K562 (cell line): ENCODE measurements around the gene METTL8.

Experiments
- BCLAF1 ChIP-seq, 2 experiments: fragments of 450-650 bp in 1 of 2; IDR thresholded peaks; 2 replicates each; pipeline ENCODE4 v1.6.1; 2011 to 2017; ENCODE audit warnings: low read depth in 2 of 2, antibody characterized with exemption in 1 of 2, borderline replicate concordance in 1 of 2, low read length in 1 of 2, mild to moderate bottlenecking in 1 of 2, mixed read lengths in 1 of 2; ENCODE audit not compliant: control insufficient read depth in 1 of 2
- CTCF ChIP-seq, 3 experiments: IDR thresholded peaks in 2 of 3; conservative IDR thresholded peaks in 1 of 3; 2 replicates each; pipeline ENCODE4 v1.5.1; 2011 to 2012; ENCODE audit warnings: low read length in 3 of 3, mild to moderate bottlenecking in 3 of 3, control low read depth in 2 of 3, improper control_type of control experiment in 1 of 3, inconsistent platforms in 1 of 3, low read depth in 1 of 3, mixed read lengths in 1 of 3, moderate library complexity in 1 of 3; ENCODE audit not compliant: insufficient read depth in 2 of 3
- DPF2 ChIP-seq: fragments of 450-650 bp; IDR thresholded peaks from 2 replicates; pipeline ENCODE4 v1.6.1; 2016
- FOXO4 ChIP-seq: fragments of 450-650 bp; formaldehyde crosslinking; IDR thresholded peaks from 2 replicates; pipeline ENCODE4 v1.4.0; 2020; ENCODE audit warnings: mild to moderate bottlenecking, moderate library complexity
- GATA2 ChIP-seq: sonication (generic); formaldehyde crosslinking; IDR thresholded peaks from 2 replicates; pipeline ENCODE4 v1.4.0; 2020; ENCODE audit warnings: mild to moderate bottlenecking, missing genetic modification reagents
- MAX ChIP-seq: sonication (generic); formaldehyde crosslinking; IDR thresholded peaks from 2 replicates; pipeline ENCODE4 v1.9.0; 2022; ENCODE audit warnings: mild to moderate bottlenecking, missing genetic modification reagents
- MXI1 ChIP-seq: IDR thresholded peaks from 2 replicates; pipeline ENCODE4 v1.6.1; 2011; ENCODE audit warnings: low read depth, mild to moderate bottlenecking, improper control_type of control experiment, low read length
- REST ChIP-seq, 2 experiments: fragments of 450-650 bp; formaldehyde crosslinking in 1 of 2; IDR thresholded peaks; 2 replicates each; pipeline versions ENCODE4 v1.4.0 to v1.6.1; 2014 to 2020; ENCODE audit warnings: mild to moderate bottlenecking in 2 of 2, borderline replicate concordance in 1 of 2, low read depth in 1 of 2
- SIN3B ChIP-seq: fragments of 450-650 bp; IDR thresholded peaks from 2 replicates; pipeline ENCODE4 v1.6.1; 2017; ENCODE audit warnings: low read depth, mild to moderate bottlenecking, moderate library complexity
- SRSF9 ChIP-seq: fragments of 200-400 bp; formaldehyde crosslinking; IDR thresholded peaks from 2 replicates; pipeline ENCODE4 v1.6.1; 2017; ENCODE audit warnings: low read depth, low read length, borderline replicate concordance
- USF2 ChIP-seq: sonication (generic); formaldehyde crosslinking; IDR thresholded peaks from 2 replicates; pipeline ENCODE4 v1.5.0; 2020; ENCODE audit warnings: missing genetic modification reagents
- ZNF143 ChIP-seq: sonication (generic); formaldehyde crosslinking; IDR thresholded peaks from 2 replicates; pipeline ENCODE4 v1.9.0; 2022; ENCODE audit warnings: mild to moderate bottlenecking, missing genetic modification reagents
- ZNF512 ChIP-seq: IDR thresholded peaks from 2 replicates; pipeline ENCODE4 v1.6.1; 2016; ENCODE audit warnings: missing genetic modification characterization, missing compliant biosample characterization
- ZNF561 ChIP-seq: fragments of 450-650 bp; formaldehyde crosslinking; conservative IDR thresholded peaks from 2 replicates; pipeline ENCODE4 v1.4.0; 2020; ENCODE audit warnings: mild to moderate bottlenecking, moderate library complexity

GRCh38 chr2:171399292-171399691 is 34.5 kb downstream of the METTL8 start:
- TF ChIP-seq MXI1 (no peak), ZNF561 (CRISPR knock-in tag) (no peak), CTCF (IDR thresholded peaks at IDR 0.05 in 2 of 3, conservative IDR thresholded peaks at IDR 0.05 in 1 of 3; ENCODE audit: insufficient read depth in 2 of 3, low read depth in 1 of 3, low read length in 3 of 3) (no peak), GATA2 (CRISPR knock-in tag) (no peak), REST (IDR thresholded peaks at IDR 0.05; ENCODE audit: borderline replicate concordance) (no peak), REST (CRISPR knock-in tag; IDR thresholded peaks at IDR 0.05; ENCODE audit: low read depth) (no peak), SRSF9 (no peak), USF2 (CRISPR knock-in tag) (no peak), MAX (no peak), FOXO4 (CRISPR knock-in tag) (no peak), BCLAF1 (IDR thresholded peaks at IDR 0.05; ENCODE audit: borderline replicate concordance in 1 of 2, control insufficient read depth in 1 of 2, low read depth in 2 of 2, low read length in 1 of 2) (no peak), ZNF143 (no peak), ZNF512 (tag) (no peak), SIN3B (no peak), DPF2 (no peak)
